Measurements from ENCODE around the gene LRCH2.
"Not testable (repeated sequence)": the region's sequence is repeated elsewhere in the genome, so short reads cannot be mapped to it uniquely, and the experiment has no call there.

Gene LRCH2

DNA sequence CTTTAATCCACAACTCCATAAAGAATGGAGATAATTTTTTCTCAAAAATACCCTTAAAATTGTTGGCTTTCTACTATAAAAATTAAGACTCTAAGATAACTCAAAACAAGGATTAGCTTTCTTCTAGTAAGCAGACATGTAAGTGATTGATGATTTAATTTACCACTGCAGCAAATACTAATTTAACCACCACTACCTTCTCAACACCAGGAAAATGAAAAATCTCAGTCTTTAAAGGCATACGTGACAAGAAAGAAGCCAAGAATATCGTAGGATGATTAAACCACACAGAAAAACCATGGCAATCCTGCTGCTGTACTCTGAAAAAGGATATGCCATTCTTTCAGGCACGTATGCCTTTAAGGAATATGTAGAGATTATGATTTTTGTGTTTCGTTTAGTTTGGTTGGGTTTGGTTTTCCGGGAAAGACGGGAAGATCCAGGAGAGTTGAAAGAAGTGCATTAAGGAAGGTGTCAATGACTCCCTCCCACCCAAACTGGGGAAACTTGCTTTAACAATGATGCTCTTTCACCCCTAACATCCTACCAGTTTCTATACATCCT is 881 bp downstream of the LRCH2 start:
- peaks cover 19% of the 10 kb centered on the region for H3K27me3 Mint-ChIP-seq (ENCODE audit: low read depth)
- no peak overlapping the region for H3K27ac Mint-ChIP-seq
- no peaks in the 10 kb centered on the region for H3K36me3 Mint-ChIP-seq (ENCODE audit: low read depth)
- no peak for DNase-seq (ENCODE audit: low spot score)
- H3K4me3 Mint-ChIP-seq = no peak overlapping the region
- H3K4me1 Mint-ChIP-seq (ENCODE audit: low read depth) = no peaks in the 10 kb centered on the region
- no peaks in the 10 kb centered on the region for H3K9me3 Mint-ChIP-seq

DNA sequence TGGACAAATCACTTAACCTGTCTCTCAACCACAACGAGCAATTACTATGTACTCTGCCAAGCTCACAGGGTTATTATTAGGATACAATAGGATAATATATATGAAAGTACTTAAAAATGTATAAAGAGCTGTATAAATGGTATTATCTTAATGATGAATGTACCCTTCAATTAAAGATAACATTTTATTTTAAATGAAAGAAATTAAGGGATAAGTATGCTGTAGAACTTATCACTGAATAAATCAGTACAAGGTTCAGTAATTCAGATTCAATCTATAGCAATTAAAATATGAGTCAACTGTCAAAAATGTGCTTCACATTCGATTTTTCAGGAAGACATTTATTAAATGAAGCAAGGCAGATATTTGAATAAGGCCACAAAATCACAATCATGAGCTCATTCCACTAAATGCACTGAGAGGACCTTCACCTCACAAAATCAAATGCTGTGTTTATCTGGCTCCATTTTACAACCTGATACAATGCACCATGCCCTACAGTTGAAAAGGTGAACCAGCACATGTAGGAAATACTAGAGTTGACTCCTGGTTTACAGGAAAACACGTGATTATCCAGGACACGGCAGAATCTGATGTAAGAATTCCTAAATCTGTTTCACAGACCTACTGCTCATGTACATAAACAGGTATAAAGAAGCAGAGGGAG is 4.4 kb downstream of the LRCH2 start:
- Mint-ChIP-seq H3K27me3 (ENCODE audit: low read depth) (peaks cover 13% of the 10 kb centered on the region), H3K9me3 (no peaks in the 10 kb centered on the region), H3K27ac (no peak overlapping the region), H3K36me3 (ENCODE audit: low read depth) (no peaks in the 10 kb centered on the region), H3K4me1 (ENCODE audit: low read depth) (no peaks in the 10 kb centered on the region), H3K4me3 (no peak overlapping the region)
- DNase-seq (ENCODE audit: low spot score) = no peak

GRCh38 chrX:115226929-115227328 is 7.0 kb downstream of the LRCH2 start:
- peaks cover 1% of the 10 kb centered on the region for H3K27me3 Mint-ChIP-seq (ENCODE audit: low read depth)
- H3K4me1 Mint-ChIP-seq (ENCODE audit: low read depth) = no peaks in the 10 kb centered on the region
- H3K9me3 Mint-ChIP-seq = no peaks in the 10 kb centered on the region
- no peak overlapping the region for H3K27ac Mint-ChIP-seq
- no peak overlapping the region for H3K4me3 Mint-ChIP-seq
- DNase-seq (ENCODE audit: low spot score) = no peak
- no peaks in the 10 kb centered on the region for H3K36me3 Mint-ChIP-seq (ENCODE audit: low read depth)

DNA sequence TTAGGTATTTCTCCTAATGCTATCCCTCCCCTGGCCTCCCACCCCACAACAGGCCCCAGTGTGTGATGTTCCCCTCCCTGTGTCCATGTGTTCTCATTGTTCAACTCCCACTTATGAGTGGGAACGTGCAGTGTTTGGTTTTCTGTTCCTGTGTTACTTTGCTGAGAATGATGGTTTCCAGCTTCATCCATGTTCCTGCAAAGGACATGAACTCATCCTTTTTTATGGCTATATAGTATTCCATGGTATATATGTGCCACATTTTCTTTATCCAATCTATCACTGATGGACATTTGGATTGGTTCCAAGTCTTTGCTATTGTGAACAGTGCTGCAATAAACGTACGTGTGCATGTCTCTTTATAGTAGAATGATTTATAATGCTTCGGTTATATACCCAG is 16.6 kb downstream of the LRCH2 start:
- DNase-seq (ENCODE audit: low spot score); H3K9me3 Mint-ChIP-seq; H3K4me1 Mint-ChIP-seq (ENCODE audit: low read depth); H3K36me3 Mint-ChIP-seq (ENCODE audit: low read depth); H3K27ac Mint-ChIP-seq; H3K27me3 Mint-ChIP-seq (ENCODE audit: low read depth); H3K4me3 Mint-ChIP-seq: not testable (repeated sequence)

DNA sequence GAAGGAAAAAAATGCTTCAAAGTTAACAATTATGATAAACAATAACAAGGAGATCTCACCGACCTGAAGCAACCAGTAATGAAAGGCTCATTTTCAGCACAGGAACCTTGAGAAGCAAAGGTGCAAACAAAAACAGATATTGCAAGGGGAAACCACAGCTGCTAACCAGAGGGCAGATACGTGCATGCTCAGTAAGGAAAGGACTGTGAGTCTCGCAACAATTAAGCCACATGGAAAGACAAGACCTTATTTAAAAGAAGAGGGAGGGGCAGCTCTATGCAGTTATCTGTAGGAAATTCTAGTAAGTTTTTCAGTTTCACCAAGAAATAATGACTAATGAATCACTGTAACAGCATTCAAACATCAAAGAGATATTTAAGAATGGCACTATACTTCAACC is 19.3 kb downstream of the LRCH2 start:
- H3K27me3 Mint-ChIP-seq (ENCODE audit: low read depth) = no peaks in the 10 kb centered on the region
- H3K4me3 Mint-ChIP-seq = no peak overlapping the region

GRCh38 chrX:115214151-115214550 is 19.7 kb downstream of the LRCH2 start:
- Mint-ChIP-seq H3K9me3 (no peaks in the 10 kb centered on the region), H3K4me3 (no peak overlapping the region), H3K36me3 (ENCODE audit: low read depth) (no peaks in the 10 kb centered on the region), H3K27me3 (ENCODE audit: low read depth) (no peaks in the 10 kb centered on the region), H3K27ac (no peak overlapping the region), H3K4me1 (ENCODE audit: low read depth) (no peaks in the 10 kb centered on the region)
- no peak for DNase-seq (ENCODE audit: low spot score)

More for the DNA sequence above, 19.3 kb downstream of the LRCH2 start:
- Mint-ChIP-seq H3K36me3 (ENCODE audit: low read depth) (no peaks in the 10 kb centered on the region), H3K9me3 (no peaks in the 10 kb centered on the region), H3K4me1 (ENCODE audit: low read depth) (no peaks in the 10 kb centered on the region), H3K27ac (no peak overlapping the region)
- no peak for DNase-seq (ENCODE audit: low spot score)

GRCh38 chrX:115209547-115209946 is 24.3 kb downstream of the LRCH2 start:
- not testable (repeated sequence) for H3K4me3 Mint-ChIP-seq; H3K27ac Mint-ChIP-seq; DNase-seq (ENCODE audit: low spot score); H3K4me1 Mint-ChIP-seq (ENCODE audit: low read depth); H3K27me3 Mint-ChIP-seq (ENCODE audit: low read depth); H3K36me3 Mint-ChIP-seq (ENCODE audit: low read depth); H3K9me3 Mint-ChIP-seq

- Mint-ChIP-seq H3K9me3 (no peaks in the 10 kb centered on the region), H3K27me3 (ENCODE audit: low read depth) (no peaks in the 10 kb centered on the region), H3K36me3 (ENCODE audit: low read depth) (no peaks in the 10 kb centered on the region), H3K4me1 (ENCODE audit: low read depth) (no peaks in the 10 kb centered on the region), H3K27ac (no peak overlapping the region), H3K4me3 (no peak overlapping the region)
- DNase-seq (ENCODE audit: low spot score) = no peak
These were observed 29.9 kb downstream of the LRCH2 start for GRCh38 chrX:115204040-115204439.

DNA sequence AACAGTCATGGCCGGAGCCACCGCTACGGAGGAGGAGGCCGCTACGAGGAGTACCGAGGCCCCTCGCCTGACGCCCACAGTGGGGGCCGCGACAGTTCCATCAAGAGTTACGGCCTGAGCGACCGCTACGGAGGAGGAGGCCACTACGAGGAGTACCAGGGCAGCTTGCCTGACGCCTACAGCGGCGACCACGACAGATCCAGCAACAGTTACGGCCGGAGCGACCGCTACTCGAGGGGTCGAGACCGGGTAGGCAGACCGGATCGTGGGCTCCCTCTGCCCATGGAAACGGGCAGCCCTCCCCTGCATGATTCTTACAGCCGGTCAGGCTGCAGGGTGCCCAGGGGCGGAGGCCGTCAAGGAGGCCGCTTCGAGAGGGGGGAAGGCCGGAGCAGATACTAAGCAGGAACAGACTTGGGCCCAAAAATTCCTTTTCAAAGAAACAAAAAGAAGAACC is 41.6 kb downstream of the LRCH2 start:
- no peaks in the 10 kb centered on the region for H3K36me3 Mint-ChIP-seq (ENCODE audit: low read depth)
- DNase-seq (ENCODE audit: low spot score) = no peak
- no peaks in the 10 kb centered on the region for H3K4me1 Mint-ChIP-seq (ENCODE audit: low read depth)
- no peak overlapping the region for H3K4me3 Mint-ChIP-seq
- no peak overlapping the region for H3K27ac Mint-ChIP-seq
- no peaks in the 10 kb centered on the region for H3K27me3 Mint-ChIP-seq (ENCODE audit: low read depth)
- H3K9me3 Mint-ChIP-seq = peaks cover 5% of the 10 kb centered on the region

GRCh38 chrX:115191490-115192243 is 42.2 kb downstream of the LRCH2 start:
- no peaks in the 10 kb centered on the region for H3K27me3 Mint-ChIP-seq (ENCODE audit: low read depth)

DNA sequence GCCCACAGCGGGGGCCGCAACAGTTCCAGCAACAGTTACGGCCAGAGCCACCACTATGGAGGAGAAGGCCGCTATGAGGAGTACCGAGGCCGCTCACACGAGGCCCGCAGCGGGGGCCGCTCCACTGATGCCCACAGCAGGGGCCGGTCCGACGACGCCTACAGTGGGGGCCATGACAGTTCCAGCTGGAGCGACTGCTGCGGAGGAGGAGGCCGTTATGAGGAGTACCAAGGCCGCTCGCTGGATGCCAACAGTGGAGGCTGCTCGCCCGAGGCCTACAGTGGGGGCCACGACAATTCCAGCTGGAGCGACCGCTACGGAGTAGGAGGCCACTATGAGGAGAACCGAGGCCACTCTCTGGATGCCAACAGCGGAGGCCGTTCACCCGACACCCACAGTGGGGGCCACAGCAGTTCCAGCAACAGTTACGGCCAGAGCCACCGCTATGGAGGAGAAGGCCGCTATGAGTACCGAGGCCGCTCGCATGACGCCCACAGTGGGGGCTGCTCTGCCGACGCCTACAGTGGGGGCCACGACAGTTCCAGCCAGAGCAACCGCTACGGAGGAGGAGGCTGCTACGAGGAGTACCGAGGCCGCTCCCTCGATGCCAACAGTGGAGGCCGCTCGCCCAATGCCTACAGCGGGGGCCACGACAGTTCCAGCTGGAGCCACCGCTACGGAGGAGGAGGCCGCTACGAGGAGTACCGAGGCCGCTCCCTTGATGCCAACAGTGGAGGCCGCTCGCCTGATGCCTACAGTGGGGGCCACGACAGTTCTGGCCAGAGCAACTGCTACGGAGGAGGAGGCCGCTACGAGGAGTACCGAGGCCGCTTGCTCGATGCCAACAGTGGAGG is 43.0 kb downstream of the LRCH2 start:
- H3K27me3 Mint-ChIP-seq (ENCODE audit: low read depth) = no peaks in the 10 kb centered on the region
- H3K36me3 Mint-ChIP-seq (ENCODE audit: low read depth) = no peaks in the 10 kb centered on the region
- DNase-seq (ENCODE audit: low spot score) = no peak
- H3K27ac Mint-ChIP-seq = no peak overlapping the region
- peaks cover 5% of the 10 kb centered on the region for H3K9me3 Mint-ChIP-seq
- no peaks in the 10 kb centered on the region for H3K4me1 Mint-ChIP-seq (ENCODE audit: low read depth)
- no peak overlapping the region for H3K4me3 Mint-ChIP-seq

More at GRCh38 chrX:115191490-115192243, 42.2 kb downstream of the LRCH2 start:
- Mint-ChIP-seq H3K4me3 (no peak overlapping the region), H3K36me3 (ENCODE audit: low read depth) (no peaks in the 10 kb centered on the region), H3K27ac (no peak overlapping the region), H3K4me1 (ENCODE audit: low read depth) (no peaks in the 10 kb centered on the region), H3K9me3 (peaks cover 5% of the 10 kb centered on the region)
- DNase-seq (ENCODE audit: low spot score) = no peak

GRCh38 chrX:115189646-115190635 is 44.0 kb downstream of the LRCH2 start:
- Mint-ChIP-seq H3K9me3 (peaks cover 5% of the 10 kb centered on the region), H3K27me3 (ENCODE audit: low read depth) (no peaks in the 10 kb centered on the region), H3K36me3 (ENCODE audit: low read depth) (no peaks in the 10 kb centered on the region), H3K27ac (no peak overlapping the region), H3K4me3 (no peak overlapping the region), H3K4me1 (ENCODE audit: low read depth) (no peaks in the 10 kb centered on the region)
- DNase-seq (ENCODE audit: low spot score) = no peak

- DNase-seq (ENCODE audit: low spot score) = no peak
- Mint-ChIP-seq H3K4me1 (ENCODE audit: low read depth) (no peaks in the 10 kb centered on the region), H3K27me3 (ENCODE audit: low read depth) (no peaks in the 10 kb centered on the region), H3K9me3 (peaks cover 5% of the 10 kb centered on the region), H3K4me3 (no peak within 1 kb of the TSS), H3K36me3 (ENCODE audit: low read depth) (no peaks in the 10 kb centered on the region), H3K27ac (no peak within 1 kb of the TSS)
These were observed 44.8 kb downstream of the LRCH2 start, which contains the start of gene RBMXL3 for GRCh38 chrX:115189110-115189509. TSS of gene RBMXL3 (plus strand) at chrX:115189410. CDS start at chrX:115189442, 32 bp downstream.

Measured in T-helper 2 cell treated with Interferon-gamma antibody and Interleukin-4, amounts not matched to agents 5 μg/mL and 100 μg/mL, for 36 hours (primary cell).